Measurements from ENCODE around the gene GFY.

The GFY gene

DNA sequence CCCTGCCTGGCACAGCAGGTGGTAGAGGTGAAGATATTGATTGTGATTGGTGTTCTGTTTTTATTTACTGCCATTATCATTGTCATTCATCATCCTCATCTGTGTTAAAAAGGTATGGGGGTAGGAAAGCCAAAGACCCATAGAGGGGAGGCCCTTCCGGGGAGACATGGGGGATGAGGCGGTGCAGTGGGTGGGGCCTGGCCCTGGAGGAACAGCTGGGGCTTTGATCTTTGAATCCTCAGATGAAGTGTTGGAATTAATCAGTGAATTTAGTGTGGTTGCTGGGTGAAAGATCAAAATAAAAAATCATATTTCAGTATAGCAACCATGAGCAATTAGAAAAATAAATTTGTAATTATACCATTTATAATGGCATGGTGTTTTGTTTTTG, 9.4 kb upstream of the GFY start:
- no peak for DNase-seq (ENCODE audit: low read depth)
- H3K4me3 ChIP-seq (ENCODE audit: low read depth, low read length), result no peak overlapping the region
- TF ChIP-seq, protein P1, sequence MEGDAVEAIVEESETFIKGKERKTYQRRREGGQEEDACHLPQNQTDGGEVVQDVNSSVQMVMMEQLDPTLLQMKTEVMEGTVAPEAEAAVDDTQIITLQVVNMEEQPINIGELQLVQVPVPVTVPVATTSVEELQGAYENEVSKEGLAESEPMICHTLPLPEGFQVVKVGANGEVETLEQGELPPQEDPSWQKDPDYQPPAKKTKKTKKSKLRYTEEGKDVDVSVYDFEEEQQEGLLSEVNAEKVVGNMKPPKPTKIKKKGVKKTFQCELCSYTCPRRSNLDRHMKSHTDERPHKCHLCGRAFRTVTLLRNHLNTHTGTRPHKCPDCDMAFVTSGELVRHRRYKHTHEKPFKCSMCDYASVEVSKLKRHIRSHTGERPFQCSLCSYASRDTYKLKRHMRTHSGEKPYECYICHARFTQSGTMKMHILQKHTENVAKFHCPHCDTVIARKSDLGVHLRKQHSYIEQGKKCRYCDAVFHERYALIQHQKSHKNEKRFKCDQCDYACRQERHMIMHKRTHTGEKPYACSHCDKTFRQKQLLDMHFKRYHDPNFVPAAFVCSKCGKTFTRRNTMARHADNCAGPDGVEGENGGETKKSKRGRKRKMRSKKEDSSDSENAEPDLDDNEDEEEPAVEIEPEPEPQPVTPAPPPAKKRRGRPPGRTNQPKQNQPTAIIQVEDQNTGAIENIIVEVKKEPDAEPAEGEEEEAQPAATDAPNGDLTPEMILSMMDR (IDR thresholded peaks at IDR 0.05; ENCODE audit: insufficient read depth, low read depth, low read length, missing control alignments), result no peak

DNA sequence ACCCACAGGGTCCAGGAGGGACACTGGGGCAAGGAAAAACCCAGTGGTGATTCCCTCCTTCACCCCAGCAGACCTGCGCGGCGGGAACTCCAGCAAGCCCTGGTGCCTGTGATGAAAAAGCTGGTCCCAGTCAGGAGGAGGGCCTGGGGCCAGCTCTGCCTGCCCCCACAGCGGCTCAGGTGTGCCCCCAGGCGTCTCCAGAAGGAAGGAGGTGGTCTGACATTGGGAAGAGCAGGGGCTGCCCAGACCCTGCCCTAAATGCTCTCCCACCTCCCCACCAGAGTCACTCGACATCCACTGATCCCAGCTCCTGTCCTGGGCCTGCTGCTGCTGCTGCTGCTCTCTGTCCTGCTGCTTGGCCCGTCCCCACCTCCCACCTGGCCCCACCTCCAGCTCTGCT, 8.1 kb upstream of the GFY start:
- TF ChIP-seq, protein P1 (IDR thresholded peaks at IDR 0.05; ENCODE audit: insufficient read depth, low read depth, low read length, missing control alignments), result no peak
- H3K4me3 ChIP-seq (ENCODE audit: low read depth, low read length), result no peak overlapping the region
- no peak for DNase-seq (ENCODE audit: low read depth)

GRCh38 chr19:49418511-49418910, 6.7 kb upstream of the GFY start:
- DNase-seq (ENCODE audit: low read depth), result no peak
- TF ChIP-seq, protein P1 (IDR thresholded peaks at IDR 0.05; ENCODE audit: insufficient read depth, low read depth, low read length, missing control alignments), result no peak
- no peak overlapping the region for H3K4me3 ChIP-seq (ENCODE audit: low read depth, low read length)

DNA sequence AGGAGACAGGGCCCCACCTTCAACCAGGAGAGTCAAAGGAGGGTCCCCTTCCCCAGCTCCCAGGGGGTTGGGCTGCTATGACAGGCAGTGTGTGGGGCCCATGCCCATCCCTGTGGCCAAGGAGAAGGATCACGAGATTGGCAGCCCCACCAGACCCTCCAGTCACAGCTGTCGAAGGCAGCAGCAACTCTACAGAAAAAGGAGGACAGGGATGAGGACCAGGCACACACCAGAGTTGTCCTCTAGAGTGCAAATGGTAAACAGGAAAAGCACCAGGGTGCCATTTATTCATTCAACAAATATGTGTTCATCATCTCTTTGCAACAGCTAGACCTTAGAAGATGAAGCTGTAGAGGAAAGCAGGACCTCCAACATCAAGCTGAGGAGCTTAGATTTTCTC, 6.0 kb upstream of the GFY start:
- TF ChIP-seq, protein P1 (IDR thresholded peaks at IDR 0.05; ENCODE audit: insufficient read depth, low read depth, low read length, missing control alignments), result no peak
- DNase-seq (ENCODE audit: low read depth), result no peak
- no peak overlapping the region for H3K4me3 ChIP-seq (ENCODE audit: low read depth, low read length)

GRCh38 chr19:49420227-49420626, 5.0 kb upstream of the GFY start:
- H3K4me3 ChIP-seq (ENCODE audit: low read depth, low read length), result no peak overlapping the region
- TF ChIP-seq, protein P1 (IDR thresholded peaks at IDR 0.05; ENCODE audit: insufficient read depth, low read depth, low read length, missing control alignments), result no peak
- no peak for DNase-seq (ENCODE audit: low read depth)

- TF ChIP-seq, protein P1 (IDR thresholded peaks at IDR 0.05; ENCODE audit: insufficient read depth, low read depth, low read length, missing control alignments), result no peak
- DNase-seq (ENCODE audit: low read depth), result no peak
- H3K4me3 ChIP-seq (ENCODE audit: low read depth, low read length), result no peak overlapping the region
Observed at GRCh38 chr19:49421039-49421877, 3.9 kb upstream of the GFY start.

GRCh38 chr19:49421878-49422202, 3.3 kb upstream of the GFY start:
- DNase-seq (ENCODE audit: low read depth), result no peak
- no peak overlapping the region for H3K4me3 ChIP-seq (ENCODE audit: low read depth, low read length)
- TF ChIP-seq, protein P1 (IDR thresholded peaks at IDR 0.05; ENCODE audit: insufficient read depth, low read depth, low read length, missing control alignments), result no peak

Data from GM12865 (cell line).